ENCODE data around the gene CD34.

CD34 gene

GRCh38 chr1:207872621-207873020 lies 38.3 kb downstream of the CD34 start:
- H3K4me1 ChIP-seq (ENCODE audit: insufficient read depth, low read length), result no peaks in the 10 kb centered on the region
- no peak overlapping the region for H3K9ac ChIP-seq (ENCODE audit: low read depth, low read length)
- no peak overlapping the region for H3K4me3 ChIP-seq (ENCODE audit: low read length)
- no peak overlapping the region for H3K27ac ChIP-seq (ENCODE audit: low read depth, low read length)
- peaks cover 28% of the 10 kb centered on the region for H3K27me3 ChIP-seq (ENCODE audit: insufficient read depth, low read length)
- H3K36me3 ChIP-seq (ENCODE audit: insufficient read depth, low read length), result no peaks in the 10 kb centered on the region
- 87% methylated on average over 2 of the region's 2 CpGs for WGBS
- no peaks in the 10 kb centered on the region for H3K9me3 ChIP-seq (ENCODE audit: insufficient read depth, low read depth, low read length)

DNA sequence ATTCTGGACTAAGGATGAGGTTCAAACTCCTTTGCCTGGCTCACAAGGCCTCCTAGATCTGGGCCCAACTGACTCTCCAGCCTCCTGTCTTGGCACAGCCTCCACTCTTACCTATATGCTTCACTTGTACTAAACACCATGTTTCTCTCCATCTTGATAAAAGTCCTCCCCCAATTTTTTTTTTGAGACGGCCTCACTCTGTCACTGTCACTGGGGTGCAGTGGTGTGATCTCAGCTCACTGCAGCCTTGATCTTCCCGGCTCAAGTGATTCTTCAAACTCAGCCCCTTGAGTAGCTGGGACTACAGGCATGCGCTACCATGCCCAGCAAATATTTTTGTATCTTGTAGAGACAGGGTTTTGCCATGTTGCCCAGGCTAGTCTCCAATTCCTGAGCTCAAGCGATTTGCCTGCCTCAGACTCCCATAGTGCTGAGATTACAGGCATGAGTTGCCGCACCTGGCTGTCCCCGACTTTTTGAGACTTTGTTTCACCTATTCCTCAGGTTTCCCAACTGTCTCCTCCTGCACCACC lies 39.7 kb downstream of the CD34 start:
- no peak overlapping the region for H3K27ac ChIP-seq (ENCODE audit: low read depth, low read length)

DNA sequence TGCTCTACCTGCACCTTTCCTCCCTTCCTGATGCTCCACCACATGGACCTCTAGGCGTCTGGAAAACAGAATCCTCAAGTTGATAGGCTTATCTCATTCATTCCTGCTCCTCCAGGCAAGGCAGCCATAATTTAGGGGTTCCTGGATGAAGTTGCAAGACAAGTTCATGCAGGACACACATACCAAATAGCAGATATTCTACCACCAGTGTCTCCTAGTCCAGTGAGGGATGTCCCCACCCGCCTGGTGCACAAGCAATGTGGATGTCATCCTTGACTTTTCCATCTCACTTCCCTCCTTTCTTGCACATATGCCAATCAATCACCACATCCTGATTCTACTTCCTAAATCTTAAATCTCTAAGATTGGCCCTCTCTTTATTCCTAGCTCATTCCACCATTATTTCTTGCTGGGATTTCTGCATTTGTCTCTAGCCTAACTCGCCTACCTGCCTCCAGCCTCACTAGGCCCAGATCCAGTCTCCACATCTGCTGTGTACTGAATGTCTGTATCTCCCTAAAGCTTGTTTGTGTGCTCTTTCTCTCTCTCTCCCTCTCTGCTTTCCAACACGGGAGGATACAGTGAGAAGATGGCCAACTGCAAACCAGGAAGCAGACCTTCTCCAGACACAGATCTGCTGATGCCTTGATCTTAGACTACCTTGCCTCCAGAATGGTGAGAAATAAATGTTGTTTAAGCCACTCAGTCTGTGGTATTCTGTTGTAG lies 40.5 kb downstream of the CD34 start:
- Histone ChIP-seq H3K27me3 (ENCODE audit: insufficient read depth, low read length) (peaks cover 28% of the 10 kb centered on the region), H3K9me3 (ENCODE audit: insufficient read depth, low read depth, low read length) (no peaks in the 10 kb centered on the region), H3K36me3 (ENCODE audit: insufficient read depth, low read length) (no peaks in the 10 kb centered on the region), H3K4me3 (ENCODE audit: low read length) (no peak overlapping the region), H3K9ac (ENCODE audit: low read depth, low read length) (no peak overlapping the region), H3K4me1 (ENCODE audit: insufficient read depth, low read length) (no peaks in the 10 kb centered on the region), H3K27ac (ENCODE audit: low read depth, low read length) (no peak overlapping the region)
- 89% methylated on average over 4 of the region's 4 CpGs for WGBS

More for the DNA sequence above, 39.7 kb downstream of the CD34 start:
- Histone ChIP-seq H3K36me3 (ENCODE audit: insufficient read depth, low read length) (no peaks in the 10 kb centered on the region), H3K9me3 (ENCODE audit: insufficient read depth, low read depth, low read length) (no peaks in the 10 kb centered on the region), H3K4me1 (ENCODE audit: insufficient read depth, low read length) (no peaks in the 10 kb centered on the region), H3K27me3 (ENCODE audit: insufficient read depth, low read length) (peaks cover 28% of the 10 kb centered on the region), H3K4me3 (ENCODE audit: low read length) (no peak overlapping the region), H3K9ac (ENCODE audit: low read depth, low read length) (no peak overlapping the region)
- WGBS, result 95% methylated on average over 6 of the region's 6 CpGs

- no peak overlapping the region for H3K27ac ChIP-seq (ENCODE audit: low read depth, low read length)
- no peak overlapping the region for H3K4me3 ChIP-seq (ENCODE audit: low read length)
- H3K9me3 ChIP-seq (ENCODE audit: insufficient read depth, low read depth, low read length), result no peaks in the 10 kb centered on the region
- H3K36me3 ChIP-seq (ENCODE audit: insufficient read depth, low read length), result no peaks in the 10 kb centered on the region
- H3K9ac ChIP-seq (ENCODE audit: low read depth, low read length), result no peak overlapping the region
- 87% methylated on average over 6 of the region's 6 CpGs for WGBS
- H3K4me1 ChIP-seq (ENCODE audit: insufficient read depth, low read length), result no peaks in the 10 kb centered on the region
- H3K27me3 ChIP-seq (ENCODE audit: insufficient read depth, low read length), result peaks cover 28% of the 10 kb centered on the region
Measured at GRCh38 chr1:207869859-207870258, 41.1 kb downstream of the CD34 start.

DNA sequence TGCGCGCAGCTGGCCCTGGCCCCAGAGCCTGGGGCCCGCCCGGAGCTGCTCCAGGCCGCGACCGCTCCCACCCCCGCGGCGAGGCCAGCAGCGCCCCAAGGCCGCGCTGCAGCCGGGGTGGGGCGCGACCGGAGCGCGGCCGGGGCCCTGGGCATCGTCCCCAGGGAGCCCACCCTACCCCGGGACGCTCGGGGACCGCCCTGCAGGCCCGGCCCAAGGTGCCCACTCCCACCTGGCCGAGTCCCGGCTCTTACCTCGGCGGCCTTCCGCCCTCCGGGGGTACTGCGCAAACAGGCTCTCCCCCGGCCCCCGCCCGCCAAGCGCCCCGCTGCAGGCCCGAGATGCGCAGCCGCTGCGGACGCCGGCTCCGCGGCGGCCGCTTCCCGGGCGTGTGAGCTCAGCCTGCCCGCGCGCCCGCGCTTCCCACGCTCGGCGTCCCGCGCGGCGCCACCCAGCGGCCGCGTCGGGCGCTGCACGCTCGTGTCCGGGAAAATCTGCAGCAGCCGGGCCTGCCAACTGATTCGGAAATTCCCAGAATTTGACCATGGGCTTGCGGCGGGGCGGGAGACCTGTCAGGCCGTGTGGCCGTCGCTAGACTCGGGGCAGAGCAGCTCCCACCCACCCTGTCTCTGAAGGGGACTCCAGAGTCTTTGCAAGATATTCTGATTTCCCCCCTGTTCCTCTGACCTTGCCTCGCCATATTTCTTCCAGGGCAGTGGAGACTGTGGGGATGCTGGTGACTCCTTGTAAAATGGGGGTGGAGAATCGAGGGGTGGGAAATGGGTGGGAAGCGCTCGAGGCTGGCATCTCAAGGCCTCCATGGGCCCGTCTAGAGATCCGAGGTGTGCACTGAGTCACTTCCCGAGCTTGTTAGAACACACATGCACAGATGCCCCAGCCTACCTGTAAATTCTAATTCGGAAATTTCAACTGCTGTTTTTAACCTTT lies 41.9 kb downstream of the CD34 start:
- Histone ChIP-seq H3K27ac (ENCODE audit: low read depth, low read length) (no peak overlapping the region), H3K36me3 (ENCODE audit: insufficient read depth, low read length) (no peaks in the 10 kb centered on the region), H3K9ac (ENCODE audit: low read depth, low read length) (peak overlapping the region; percentile 12; the same call in 1 of the 2 replicates), H3K27me3 (ENCODE audit: insufficient read depth, low read length) (peaks cover 28% of the 10 kb centered on the region), H3K4me3 (ENCODE audit: low read length) (peak overlapping the region; percentile 60), H3K4me1 (ENCODE audit: insufficient read depth, low read length) (no peaks in the 10 kb centered on the region), H3K9me3 (ENCODE audit: insufficient read depth, low read depth, low read length) (no peaks in the 10 kb centered on the region)
- WGBS, result 6% methylated on average over 87 of the region's 87 CpGs

- Histone ChIP-seq H3K4me1 (ENCODE audit: insufficient read depth, low read length) (no peaks in the 10 kb centered on the region), H3K27ac (ENCODE audit: low read depth, low read length) (no peak overlapping the region), H3K4me3 (ENCODE audit: low read length) (peak overlapping the region; percentile 60), H3K36me3 (ENCODE audit: insufficient read depth, low read length) (no peaks in the 10 kb centered on the region), H3K9ac (ENCODE audit: low read depth, low read length) (peak overlapping the region; percentile 12; the same call in 1 of the 2 replicates), H3K27me3 (ENCODE audit: insufficient read depth, low read length) (peaks cover 28% of the 10 kb centered on the region), H3K9me3 (ENCODE audit: insufficient read depth, low read depth, low read length) (no peaks in the 10 kb centered on the region)
- WGBS, result 18% methylated on average over 22 of the region's 24 CpGs
Measured at GRCh38 chr1:207868251-207868773, 42.6 kb downstream of the CD34 start.

GRCh38 chr1:207867136-207868109 lies 43.5 kb downstream of the CD34 start:
- 90% methylated on average over 19 of the region's 19 CpGs for WGBS
- no peaks in the 10 kb centered on the region for H3K36me3 ChIP-seq (ENCODE audit: insufficient read depth, low read length)
- H3K9me3 ChIP-seq (ENCODE audit: insufficient read depth, low read depth, low read length), result no peaks in the 10 kb centered on the region
- H3K9ac ChIP-seq (ENCODE audit: low read depth, low read length), result no peak overlapping the region
- H3K27me3 ChIP-seq (ENCODE audit: insufficient read depth, low read length), result peaks cover 28% of the 10 kb centered on the region
- no peak overlapping the region for H3K4me3 ChIP-seq (ENCODE audit: low read length)
- no peak overlapping the region for H3K27ac ChIP-seq (ENCODE audit: low read depth, low read length)
- H3K4me1 ChIP-seq (ENCODE audit: insufficient read depth, low read length), result no peaks in the 10 kb centered on the region

DNA sequence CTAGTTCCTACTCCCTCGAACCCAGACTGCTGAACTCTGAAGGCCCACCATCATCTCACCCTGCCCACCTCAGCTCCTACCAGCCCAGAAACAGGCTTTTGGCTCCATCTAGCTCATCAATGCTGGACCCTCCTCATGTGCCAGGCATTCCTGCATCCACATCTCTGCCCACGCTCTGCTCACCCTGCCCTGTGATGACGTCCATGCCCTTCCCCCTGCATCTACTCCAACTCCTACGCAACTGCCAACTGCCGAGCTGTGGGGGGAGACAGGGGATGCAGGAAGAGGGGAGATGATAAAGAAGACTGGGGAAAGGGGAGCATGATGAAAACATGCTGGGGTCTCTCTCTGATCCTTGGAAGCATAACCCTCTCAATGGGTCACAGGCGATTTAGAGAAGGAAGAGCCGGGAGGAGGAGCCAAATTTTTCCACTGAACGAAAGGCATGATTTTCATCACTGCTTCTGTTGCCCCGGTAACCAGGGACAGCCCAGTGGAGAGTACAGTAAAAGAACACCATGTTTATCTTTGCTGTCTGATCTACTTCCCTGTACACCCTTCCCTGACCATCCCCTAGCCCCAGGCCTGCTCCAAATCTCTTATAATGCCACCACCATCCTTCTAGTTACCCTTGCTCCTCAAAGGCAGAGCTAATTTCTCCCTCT lies 44.3 kb downstream of the CD34 start:
- H3K36me3 ChIP-seq (ENCODE audit: insufficient read depth, low read length), result no peaks in the 10 kb centered on the region
- no peak overlapping the region for H3K9ac ChIP-seq (ENCODE audit: low read depth, low read length)
- no peaks in the 10 kb centered on the region for H3K9me3 ChIP-seq (ENCODE audit: insufficient read depth, low read depth, low read length)
- WGBS, result 93% methylated on average over 9 of the region's 9 CpGs
- H3K27ac ChIP-seq (ENCODE audit: low read depth, low read length), result no peak overlapping the region
- peaks cover 28% of the 10 kb centered on the region for H3K27me3 ChIP-seq (ENCODE audit: insufficient read depth, low read length)
- no peaks in the 10 kb centered on the region for H3K4me1 ChIP-seq (ENCODE audit: insufficient read depth, low read length)
- H3K4me3 ChIP-seq (ENCODE audit: low read length), result no peak overlapping the region

GRCh38 chr1:207863893-207864535 lies 46.9 kb downstream of the CD34 start:
- 80% methylated on average over 8 of the region's 8 CpGs for WGBS
- H3K27me3 ChIP-seq (ENCODE audit: insufficient read depth, low read length), result peaks cover 9% of the 10 kb centered on the region; the same call in 1 of the 2 replicates
- H3K9me3 ChIP-seq (ENCODE audit: insufficient read depth, low read depth, low read length), result no peaks in the 10 kb centered on the region
- no peaks in the 10 kb centered on the region for H3K36me3 ChIP-seq (ENCODE audit: insufficient read depth, low read length)
- no peak overlapping the region for H3K27ac ChIP-seq (ENCODE audit: low read depth, low read length)
- H3K4me3 ChIP-seq (ENCODE audit: low read length), result no peak overlapping the region
- no peaks in the 10 kb centered on the region for H3K4me1 ChIP-seq (ENCODE audit: insufficient read depth, low read length)
- no peak overlapping the region for H3K9ac ChIP-seq (ENCODE audit: low read depth, low read length)
